Stimulated activated CD8-positive, alpha-beta memory T cell treated with anti-CD3 and anti-CD28 coated beads, Interleukin-15, amount 100 ng/mL, for 24 hours (primary cell): ENCODE data around the gene SOSTDC1.
"Not testable (repeated sequence)": the region's sequence is repeated elsewhere in the genome, so short reads cannot be mapped to it uniquely, and the experiment has no call there.

Source experiments
- DNase-seq: peaks from one replicate; pipeline ENCODE4 v3.0.0-alpha.2; 2020; ENCODE audit warnings: low read depth

Gene SOSTDC1

GRCh38 chr7:16462431-16462889 is 3.1 kb downstream of the SOSTDC1 start:
- no peak for DNase-seq

- DNase-seq = no peak
Measured at GRCh38 chr7:16460789-16461493, 4.6 kb downstream of the SOSTDC1 start.

GRCh38 chr7:16456303-16456702 is 9.2 kb downstream of the SOSTDC1 start:
- not testable (repeated sequence) for DNase-seq

- DNase-seq = no peak
Measured at GRCh38 chr7:16455591-16455990, 9.9 kb downstream of the SOSTDC1 start.

- no peak for DNase-seq
Measured at GRCh38 chr7:16450366-16450765, 15.2 kb downstream of the SOSTDC1 start.

GRCh38 chr7:16447876-16448275 is 17.7 kb downstream of the SOSTDC1 start:
- DNase-seq = no peak

GRCh38 chr7:16446508-16446907 is 19.0 kb downstream of the SOSTDC1 start:
- no peak for DNase-seq

GRCh38 chr7:16443871-16444270 is 21.7 kb downstream of the SOSTDC1 start:
- DNase-seq = not testable (repeated sequence)

- no peak for DNase-seq
Measured at GRCh38 chr7:16438988-16439387, 26.6 kb downstream of the SOSTDC1 start.

- no peak for DNase-seq
Measured at GRCh38 chr7:16436306-16436705, 29.2 kb downstream of the SOSTDC1 start.

GRCh38 chr7:16433568-16434122 is 31.9 kb downstream of the SOSTDC1 start:
- DNase-seq = no peak

- no peak for DNase-seq
Measured at GRCh38 chr7:16432425-16432731, 33.2 kb downstream of the SOSTDC1 start.

- DNase-seq = no peak
Measured at GRCh38 chr7:16431646-16432424, 33.7 kb downstream of the SOSTDC1 start.

- no peak for DNase-seq
Measured at GRCh38 chr7:16430133-16430532, 35.4 kb downstream of the SOSTDC1 start.

GRCh38 chr7:16428672-16429071 is 36.9 kb downstream of the SOSTDC1 start:
- DNase-seq = no peak

- no peak for DNase-seq
Measured at GRCh38 chr7:16428182-16428581, 37.4 kb downstream of the SOSTDC1 start.

GRCh38 chr7:16423761-16424160 is 41.8 kb downstream of the SOSTDC1 start:
- no peak for DNase-seq

- no peak for DNase-seq
Measured at GRCh38 chr7:16422917-16423316, 42.6 kb downstream of the SOSTDC1 start.

- DNase-seq = no peak
Measured at GRCh38 chr7:16422103-16422435, 43.5 kb downstream of the SOSTDC1 start.

GRCh38 chr7:16421333-16422102 is 44.0 kb downstream of the SOSTDC1 start, which contains the start of gene CRPPA:
CRPPA (minus strand) TSS chr7:16421538; CDS start chr7:16421322, 216 bp downstream.
- DNase-seq = peak; percentile 23

GRCh38 chr7:16420649-16421332 is 44.7 kb downstream of the SOSTDC1 start:
- DNase-seq = peak; percentile 63

- no peak for DNase-seq
Measured at GRCh38 chr7:16420329-16420648, 45.2 kb downstream of the SOSTDC1 start.
